HG03280 (cell line): ENCODE results near the gene SYCE3.

ENCODE experiments used
- ATAC-seq: cut with Tn5 transposase; IDR thresholded peaks from one replicate; pipeline ENCODE4 v1.9.1; 2021; ENCODE audit warnings: mild to moderate bottlenecking, moderate library complexity; ENCODE audit not compliant: unreplicated experiment

The SYCE3 gene

DNA sequence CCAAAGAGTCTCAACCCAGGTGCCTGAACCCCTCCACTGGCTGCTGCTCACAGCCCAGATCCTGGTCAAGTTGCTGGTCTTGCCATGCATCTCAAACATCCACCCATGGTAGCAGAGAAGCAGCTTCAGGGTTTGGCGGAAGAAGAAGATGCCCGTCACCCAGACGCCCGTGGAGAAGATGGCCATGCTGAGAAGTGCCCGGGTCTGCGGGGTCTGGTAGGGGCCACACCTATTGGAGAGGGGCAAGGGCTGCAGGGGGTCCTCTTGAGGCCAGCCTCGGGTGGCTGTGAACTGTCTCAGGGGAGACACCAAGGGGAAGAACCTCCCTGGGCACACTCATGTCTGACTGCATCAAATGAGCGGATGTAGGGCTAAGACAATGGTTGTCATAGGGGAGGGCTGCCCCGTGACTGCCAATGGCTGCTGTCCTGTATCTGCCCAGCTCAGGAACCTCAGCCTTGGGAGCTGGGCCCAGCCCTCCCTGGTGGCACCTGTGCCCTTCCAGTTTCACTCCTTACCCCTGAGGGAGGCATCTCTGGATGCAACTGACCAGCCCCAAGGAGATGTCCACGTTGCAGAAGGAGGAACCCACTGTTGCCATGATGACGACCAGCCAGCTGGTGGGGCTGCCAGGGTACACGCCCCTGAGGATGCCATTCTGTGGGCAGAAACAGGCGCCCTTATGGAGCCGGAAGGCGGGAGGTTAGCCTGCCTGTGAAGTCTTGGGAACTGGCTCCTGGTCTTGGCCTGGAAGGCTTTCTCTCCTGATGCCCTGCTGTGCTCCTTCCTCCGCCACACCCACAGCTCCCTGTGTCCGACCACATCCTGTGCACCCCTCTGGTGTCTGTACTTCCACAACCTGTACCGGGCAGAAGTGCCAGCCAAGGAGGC, 14.3 kb upstream of the SYCE3 start:
- ATAC-seq = no peak

DNA sequence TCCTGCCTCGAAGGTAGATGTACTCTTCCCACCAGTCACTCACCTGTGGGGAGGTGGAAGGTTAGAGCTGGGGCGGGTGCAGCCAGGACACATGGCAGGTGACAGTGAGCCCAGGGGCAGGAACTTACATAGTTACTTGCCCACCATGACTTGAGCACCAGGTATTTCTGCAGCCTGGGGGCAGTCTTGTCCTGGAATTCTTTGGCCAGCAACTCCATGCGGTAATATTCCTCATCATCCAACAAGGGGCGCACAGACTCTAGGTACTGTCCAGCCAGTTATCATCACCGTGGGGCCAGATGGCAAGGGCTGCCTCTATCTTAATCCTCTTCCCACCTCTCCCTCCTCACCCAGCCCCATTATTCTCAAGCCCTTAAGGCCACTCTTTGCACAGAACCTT, 13.4 kb upstream of the SYCE3 start:
- no peak for ATAC-seq

DNA sequence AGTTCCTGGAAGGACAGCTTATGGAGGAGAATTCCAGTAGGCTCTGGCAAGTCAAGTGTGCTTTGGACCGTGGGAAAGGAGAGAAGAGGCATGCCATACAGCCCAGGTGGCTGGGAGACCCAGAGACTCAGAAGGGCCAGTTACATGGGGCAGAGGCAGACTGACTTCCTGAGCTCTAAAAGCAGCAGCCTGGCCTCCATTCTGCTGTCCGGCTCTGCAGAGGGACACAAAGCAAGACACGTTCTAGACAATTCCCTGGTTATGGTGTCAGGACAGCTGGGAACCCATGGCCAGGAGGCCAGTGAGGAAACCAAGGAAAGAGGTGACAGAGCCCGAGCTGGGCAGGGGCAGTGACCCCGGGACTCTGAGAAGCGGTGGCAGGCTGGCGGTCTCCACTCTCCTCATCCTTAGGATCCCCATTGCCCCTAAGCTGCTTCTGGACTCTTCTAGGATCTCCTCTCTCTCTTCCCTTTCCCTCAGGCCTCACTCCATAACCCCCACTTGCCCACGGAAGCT, 12.8 kb upstream of the SYCE3 start:
- ATAC-seq = no peak

DNA sequence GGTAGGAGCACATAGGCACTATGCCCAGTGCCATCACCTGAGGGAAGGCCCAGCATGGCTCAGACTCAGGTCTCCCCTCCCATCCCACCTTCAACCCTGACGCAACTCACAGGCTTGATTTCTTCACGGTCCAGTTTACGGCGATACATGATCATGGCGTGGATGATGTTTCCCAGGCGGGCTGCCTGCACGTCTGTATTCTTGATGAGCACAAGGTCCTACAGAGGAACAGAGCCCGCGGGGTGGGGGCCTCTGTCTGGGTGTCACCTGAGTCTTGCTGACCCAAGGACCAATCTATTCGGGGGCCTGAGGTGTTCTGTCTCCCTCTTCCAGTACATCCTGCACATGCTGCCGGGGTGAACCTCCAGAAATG, 11.7 kb upstream of the SYCE3 start:
- ATAC-seq = no peak

DNA sequence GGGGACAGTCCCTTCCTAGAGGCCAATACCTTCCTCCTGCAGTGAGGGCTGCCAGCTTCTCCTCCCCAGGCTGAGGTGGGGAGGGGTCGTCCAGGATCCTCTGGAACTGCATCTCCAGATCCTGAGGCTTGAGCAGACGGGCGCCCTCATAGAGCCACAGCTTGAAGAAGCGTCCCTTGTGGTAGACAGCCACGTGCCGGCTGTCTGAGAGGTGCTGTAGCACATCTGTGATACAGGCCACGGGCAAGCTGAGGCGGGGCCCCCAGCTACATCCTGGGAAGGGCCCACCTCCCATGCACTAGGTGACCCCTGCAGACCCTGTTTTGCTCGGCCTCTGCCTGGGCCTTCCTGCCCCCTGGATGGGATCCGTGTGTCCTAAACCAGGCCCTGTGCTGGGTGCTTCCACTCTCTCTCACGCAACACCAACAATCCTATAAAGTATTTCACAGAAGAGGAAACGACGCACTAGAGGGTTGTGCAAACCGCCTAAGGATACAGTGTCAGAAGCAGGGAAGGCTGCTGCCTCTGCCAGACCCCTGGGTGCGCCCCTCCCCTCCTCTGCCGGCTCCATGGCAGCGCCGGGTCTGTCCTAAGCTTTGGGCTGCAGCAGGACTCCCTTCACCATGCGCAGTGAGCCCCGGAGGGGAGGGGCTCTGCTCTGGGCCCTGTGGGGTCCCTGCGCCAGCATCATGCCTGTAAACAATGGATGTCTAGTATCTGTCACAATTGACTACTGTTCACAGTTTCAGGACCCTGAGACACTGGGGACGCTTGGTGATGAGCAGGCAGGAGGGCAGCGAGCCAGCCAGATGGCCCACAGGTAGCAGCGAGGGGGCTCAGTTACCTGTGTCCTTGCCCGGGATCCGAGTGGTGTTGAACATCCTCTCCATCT, 11.0 kb upstream of the SYCE3 start:
- ATAC-seq = no peak

DNA sequence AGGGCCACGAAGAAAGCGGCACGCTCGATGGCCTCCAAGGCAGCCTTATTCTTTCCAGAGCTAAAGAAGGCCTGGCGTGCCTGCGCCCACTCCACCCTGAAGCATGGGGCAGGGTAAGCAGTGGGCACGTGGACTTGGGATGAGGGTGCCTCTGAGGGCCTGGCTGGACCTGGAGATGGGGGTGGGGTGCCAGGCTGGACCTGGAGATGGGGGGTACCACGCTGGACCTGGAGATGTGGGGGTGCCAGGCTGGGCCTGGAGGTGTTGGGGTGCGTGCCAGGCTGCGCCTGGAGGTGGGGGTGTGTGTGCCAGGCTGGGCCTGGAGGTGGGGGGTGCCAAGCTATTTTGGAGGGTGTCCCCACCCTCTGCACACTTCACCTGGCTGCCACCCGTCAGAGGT, 10.2 kb upstream of the SYCE3 start:
- ATAC-seq = no peak

DNA sequence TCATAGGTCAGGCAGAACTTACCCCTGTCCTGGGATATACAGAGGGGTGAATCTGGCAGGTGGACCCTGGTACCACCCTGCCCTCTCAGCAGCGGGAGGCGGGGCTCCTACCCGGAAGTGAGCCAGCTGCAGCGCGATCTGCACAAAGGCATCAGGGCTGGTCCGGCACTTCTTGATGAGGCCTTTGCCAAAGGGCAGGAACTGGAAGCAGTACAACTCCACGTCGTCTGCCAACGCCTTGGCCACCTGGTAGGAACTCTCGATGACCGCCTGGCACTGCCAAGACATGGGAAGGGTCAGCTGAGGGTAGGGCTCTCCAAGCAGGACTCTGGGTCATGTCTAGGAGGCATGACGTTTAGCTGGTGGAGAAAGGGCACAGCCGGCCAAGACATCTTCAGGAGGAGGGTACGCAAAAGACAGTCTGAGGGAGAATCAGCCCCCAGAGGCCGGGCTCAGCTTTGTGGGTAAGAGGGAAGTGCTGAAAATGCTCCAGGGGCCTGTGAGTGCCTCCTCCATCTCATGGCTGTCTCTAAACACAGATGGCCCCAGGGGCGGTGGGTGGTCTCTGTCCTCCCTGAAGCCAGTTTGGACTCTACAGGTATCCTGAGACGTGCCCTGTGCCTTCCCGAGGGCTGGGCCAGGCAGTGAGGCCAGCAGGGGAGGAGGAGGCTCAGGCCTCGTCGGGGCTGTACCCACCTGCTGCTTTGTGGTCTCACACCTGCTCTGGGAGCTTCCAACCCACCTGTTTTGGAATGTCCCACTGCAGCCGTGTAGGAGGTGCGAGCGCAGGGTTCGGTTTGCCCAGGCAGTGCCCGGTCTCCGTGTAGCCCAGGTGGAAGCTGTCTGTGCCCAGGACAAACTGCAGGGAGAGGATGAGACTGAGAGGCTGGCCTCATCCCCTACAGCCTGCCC, 8.8 kb upstream of the SYCE3 start:
- ATAC-seq = no peak

DNA sequence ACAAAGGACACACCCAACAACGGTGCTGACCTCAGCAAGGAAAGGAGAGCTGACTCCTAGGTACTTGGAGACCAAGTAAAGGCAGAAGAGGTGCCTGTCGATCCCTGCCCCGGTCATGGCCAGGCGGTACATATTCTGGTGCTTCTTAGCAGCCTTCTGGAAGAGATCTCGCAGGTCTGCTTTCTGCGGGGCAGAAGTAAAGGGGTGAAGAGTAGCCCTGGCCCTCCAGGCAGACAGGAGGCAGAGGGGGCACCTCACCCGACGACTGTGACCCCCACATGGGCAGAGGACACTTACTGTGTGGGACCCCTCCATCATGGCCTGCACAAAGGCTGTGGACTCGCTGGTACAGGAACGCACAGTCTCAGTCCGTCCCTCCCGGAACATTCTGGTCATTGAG, 8.1 kb upstream of the SYCE3 start:
- ATAC-seq = no peak

DNA sequence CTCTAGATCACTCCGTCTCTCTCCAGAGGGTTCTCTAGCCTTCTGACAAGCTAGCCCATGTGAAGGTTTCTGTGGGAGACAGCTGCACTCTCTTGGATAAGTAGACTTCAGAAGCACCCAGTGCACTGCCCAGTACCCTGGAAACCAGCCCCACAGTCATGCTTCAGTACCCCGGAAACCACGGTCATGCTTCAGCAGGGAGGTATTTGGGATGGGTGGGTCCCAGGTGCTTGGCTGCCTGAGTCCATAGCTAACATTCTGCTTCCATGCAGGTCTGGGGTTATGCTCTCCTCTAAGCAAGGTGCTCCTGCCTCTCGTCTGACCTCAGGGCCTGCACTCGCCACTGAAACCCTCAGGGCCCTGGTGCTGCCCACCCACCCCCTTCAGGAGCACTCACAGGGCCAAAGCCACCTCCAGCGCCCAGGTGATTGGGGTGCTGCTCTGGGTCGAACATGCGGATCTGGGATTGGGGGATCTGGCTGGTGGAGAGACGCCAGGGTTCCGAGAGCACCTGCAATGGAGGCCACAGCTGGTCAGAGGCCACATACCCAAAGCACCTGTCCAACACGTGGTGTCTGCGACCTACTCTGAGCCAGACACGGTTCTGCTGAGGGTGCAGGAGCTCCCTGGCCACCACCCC, 7.3 kb upstream of the SYCE3 start:
- ATAC-seq = no peak

DNA sequence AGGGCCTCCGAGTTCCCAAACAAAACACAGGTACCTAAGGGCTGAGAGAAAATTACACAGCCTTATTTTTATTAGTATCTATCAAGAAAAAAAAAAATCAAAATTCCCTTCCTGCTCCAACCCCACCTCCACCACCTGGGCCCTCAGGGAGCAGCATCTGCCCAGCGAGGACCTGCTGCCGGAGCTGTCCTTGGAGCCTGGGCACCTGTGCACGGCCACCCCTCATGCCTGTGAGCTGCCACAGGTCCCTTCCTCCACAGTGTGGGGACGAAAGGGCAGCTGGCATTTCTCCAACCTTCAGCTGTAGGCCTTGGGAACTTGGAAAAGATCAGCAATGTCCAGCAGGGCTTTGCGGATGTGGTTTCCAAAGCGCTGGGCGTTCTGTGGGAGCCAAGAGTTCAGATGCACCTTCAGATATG, 6.3 kb upstream of the SYCE3 start:
- no peak for ATAC-seq

DNA sequence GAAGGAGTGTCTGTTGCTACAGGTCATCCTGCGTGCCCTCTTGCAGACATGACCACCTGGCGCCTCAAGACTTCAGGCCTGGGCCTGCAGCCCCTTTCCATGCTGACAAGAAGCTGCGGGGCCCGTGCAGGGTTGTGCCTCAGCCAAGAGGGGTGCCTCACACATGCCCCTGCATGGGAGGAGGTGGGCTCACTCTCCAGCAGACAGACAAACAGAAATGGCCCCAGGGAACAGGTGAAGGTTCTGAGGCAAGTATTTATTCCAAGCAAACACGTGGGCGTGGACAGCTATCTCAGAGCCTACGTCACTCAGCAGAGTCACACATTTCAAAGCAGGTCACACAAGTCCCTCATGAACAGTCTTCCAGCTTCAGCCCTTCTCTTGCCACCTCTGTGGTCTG, 5.9 kb upstream of the SYCE3 start:
- ATAC-seq = no peak

DNA sequence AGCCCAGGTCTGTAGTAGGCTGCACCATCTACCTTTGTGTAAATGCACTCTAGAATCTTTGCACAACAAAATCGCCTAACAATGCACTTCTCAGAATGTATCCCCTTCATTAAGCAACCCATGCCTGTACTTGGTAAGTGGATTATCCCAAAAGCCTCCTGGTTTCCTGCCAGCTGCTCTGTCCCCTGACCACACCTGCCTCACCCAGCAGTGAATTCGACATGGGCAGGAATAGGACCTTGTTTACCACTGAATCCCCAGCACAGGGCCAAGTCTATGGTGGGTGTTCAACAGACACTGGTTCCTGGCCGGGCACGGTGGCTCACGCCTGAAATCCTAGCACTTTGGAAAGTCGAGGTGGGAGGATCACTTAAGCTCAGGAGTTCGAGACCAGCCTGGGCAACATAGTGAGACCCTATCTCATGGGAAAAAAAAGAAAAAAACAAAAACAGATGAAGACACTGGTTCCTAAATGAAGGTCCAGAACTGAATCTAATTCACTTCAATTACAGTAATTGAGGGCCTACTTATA, 5.1 kb upstream of the SYCE3 start:
- no peak for ATAC-seq

DNA sequence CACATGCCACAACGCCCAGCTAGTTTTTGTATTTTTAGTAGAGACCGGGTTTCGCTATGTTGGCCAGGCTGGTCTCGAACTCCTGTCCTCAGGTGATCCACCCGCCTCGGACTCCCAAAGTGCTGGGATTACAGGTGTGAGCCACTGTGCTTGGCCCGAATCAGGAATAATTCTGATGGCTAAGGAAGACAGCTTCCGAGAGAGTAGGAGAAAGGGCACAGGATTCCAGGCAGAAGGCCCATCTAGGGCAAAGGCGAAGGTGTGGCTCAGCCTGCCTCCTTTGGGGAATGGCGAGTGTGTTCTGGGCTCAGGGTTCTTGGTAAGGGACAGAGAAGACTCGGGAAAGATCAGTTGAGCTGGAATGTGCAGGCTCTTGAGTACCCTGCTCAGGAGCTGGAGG, 1.6 kb upstream of the SYCE3 start:
- ATAC-seq = no peak

DNA sequence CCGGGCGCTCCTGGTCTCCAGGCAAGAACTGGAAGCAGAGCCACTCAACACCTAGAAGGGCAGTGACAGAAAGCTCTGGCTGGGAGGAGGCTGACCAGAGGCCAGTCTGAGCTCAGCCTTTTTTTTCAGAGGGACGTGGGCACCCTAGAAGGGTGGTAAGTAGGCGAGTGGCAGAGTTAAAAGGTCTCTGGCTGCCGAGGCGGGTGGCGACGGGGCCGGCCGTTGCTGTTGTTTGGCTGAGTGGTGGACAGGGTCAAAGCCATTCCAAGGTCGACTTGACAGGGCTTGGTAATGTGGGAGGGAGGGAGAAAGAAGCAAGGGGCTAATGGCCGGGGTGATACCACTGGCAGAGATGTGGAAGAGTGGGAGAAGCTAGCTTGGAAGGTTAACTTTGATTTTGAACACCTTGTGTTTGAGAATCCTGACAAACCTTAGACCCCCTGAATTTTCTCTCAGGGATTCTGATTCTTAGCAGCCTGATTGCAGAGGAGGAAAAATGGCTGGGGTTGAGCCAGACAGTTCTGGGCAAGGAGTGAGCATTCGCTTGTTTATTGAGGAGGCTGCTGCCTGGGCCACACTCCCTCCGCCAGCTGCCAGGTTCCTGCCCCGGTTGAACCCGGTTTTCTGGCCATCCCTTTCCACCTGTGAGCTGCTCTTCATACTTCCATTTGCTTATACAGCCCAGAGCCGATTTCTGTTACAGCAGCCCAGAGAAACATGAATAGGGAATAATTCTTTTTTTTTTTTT, 868 bp upstream of the SYCE3 start:
- ATAC-seq = no peak

DNA sequence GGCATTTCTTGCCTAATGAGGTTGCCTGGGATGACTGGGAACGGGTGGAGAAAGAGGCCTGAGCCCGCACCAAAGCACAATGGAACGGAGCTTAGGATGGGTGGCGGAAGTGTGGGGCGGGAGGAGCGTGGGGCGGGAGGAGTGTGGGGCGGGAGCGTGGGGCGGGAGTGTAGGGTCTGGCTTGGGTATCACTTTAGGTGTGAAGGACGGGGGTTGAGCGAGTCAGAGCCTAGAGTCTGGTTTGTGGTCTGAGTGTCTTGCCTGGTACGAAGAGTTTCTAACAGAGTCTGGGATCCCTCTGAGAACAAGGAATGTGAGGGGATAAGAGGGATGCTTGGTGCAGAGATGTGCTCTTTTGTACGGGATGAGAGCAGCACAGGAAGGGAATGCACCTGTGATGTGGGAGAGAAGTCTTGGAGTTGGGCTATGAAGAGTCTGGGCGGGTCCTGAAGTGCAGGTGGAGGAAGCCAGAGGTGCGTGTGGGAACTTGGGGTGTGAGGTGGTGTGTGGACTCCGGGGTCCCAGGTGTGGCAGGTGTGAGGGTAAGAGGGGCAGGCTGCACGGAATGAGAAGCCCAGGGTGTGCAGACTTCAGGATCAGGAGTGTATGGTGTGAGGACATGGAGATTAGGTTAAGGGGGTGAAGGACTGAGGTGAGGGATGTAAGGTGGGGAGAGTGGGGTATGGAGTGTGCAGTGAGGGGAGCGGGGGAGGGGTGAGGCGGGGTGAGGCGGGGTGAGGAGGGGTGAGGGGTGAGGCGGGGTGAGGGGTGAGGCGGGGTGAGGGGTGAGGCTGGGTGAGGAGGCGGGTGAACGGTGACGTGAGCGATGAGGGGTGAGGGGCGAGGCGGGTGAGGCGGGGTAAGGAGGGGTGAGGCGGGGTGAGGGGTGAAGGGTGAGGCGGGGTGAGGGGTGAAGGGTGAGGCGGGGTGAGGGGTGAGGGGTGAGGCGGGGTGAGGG, 1.0 kb downstream of the SYCE3 start:
- ATAC-seq = no peak

DNA sequence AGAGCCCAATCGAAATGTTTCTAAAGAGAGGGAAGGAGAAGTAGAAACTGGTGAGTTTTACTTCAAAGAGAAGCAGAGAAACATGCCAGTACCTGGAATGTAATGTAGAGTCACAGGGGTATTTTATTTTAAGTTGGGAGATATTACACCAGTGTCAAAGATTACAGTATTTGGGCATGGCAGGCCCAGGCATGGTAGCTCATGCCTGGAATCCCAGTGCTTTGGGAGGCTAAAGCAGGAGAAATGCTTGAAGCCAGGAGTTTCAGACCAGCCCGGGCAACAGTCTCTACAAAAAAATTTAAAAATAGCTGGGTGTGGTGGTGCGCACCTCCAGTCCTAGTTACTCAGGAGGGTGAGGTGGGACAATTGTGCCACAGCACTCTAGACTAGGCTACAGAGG, 2.7 kb downstream of the SYCE3 start:
- no peak for ATAC-seq

DNA sequence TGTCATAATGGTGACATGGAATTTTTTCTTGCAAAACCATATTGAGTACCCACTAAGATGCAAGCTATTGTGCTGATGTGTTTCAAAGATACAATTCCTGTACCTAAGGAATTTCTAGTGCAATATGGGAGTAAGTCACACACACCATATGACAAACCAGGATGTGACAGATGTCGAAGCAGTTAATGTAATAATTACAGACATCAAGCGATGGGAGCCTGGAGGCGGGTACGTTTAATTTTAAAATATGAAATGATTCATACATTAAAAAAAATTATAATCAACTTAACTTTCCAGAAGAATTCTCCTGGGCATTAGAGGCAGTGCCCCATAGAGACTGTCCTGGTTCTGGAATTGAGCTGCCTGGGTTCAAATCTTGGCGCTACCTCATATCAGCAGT, 6.0 kb downstream of the SYCE3 start:
- ATAC-seq = no peak

DNA sequence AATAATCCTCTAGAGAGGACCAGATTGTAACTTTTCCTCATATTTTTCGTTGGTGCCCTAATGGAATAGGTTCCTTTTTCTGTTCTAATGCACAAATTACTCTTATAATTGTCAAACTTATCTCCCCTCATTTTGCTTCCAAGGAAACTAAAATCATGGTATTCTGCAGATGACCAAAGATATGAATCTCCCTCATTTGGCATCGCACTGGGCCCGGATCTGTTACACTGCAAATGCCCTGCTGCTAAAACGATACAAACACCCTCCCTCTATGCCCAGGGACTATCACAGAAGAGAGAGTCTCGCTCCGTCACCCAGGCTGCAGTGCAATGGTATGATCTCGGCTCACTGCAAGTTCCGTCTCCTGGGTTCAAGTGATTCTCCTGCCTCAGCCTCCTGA, 9.4 kb downstream of the SYCE3 start:
- ATAC-seq = no peak
